SK-N-SH (cell line): ENCODE results near the gene MBP. TPM values are rescaled to one million over a fixed set of nuclear protein-coding genes. Genes with fewer than 3 reads are reported as not detected.
A peak's percentile ranks its signal among the peaks of the same experiment; 100 is the strongest.

Source experiments
- CTCF ChIA-PET: fragments of 300-600, 350-600 bp; formaldehyde crosslinking; extraction: SDS; loops from one replicate; lab custom pipeline; 2021; lab: Yijun Ruan, JAX
- POLR2A ChIA-PET: fragments of 350-600 bp; sonication (Branson Sonifier 250); formaldehyde crosslinking; extraction: SDS; loops from one replicate; lab custom pipeline; 2020; ENCODE audit warnings: antibody characterized with exemption, inconsistent platforms; lab: Yijun Ruan, JAX
- DNase-seq: peaks from one replicate; pipeline ENCODE4 v3.0.0; 2012
- H2AFZ ChIP-seq: fragments of 200-600 bp; sonication (generic); 2 replicates; pipeline ENCODE4 v1.8.1; 2016; ENCODE audit warnings: antibody characterized with exemption, mild to moderate bottlenecking, low read depth
- H3F3A ChIP-seq: fragments of 200-600 bp; sonication (generic); replicated peaks from 2 replicates; pipeline ENCODE3; 2016; ENCODE audit warnings: antibody characterized with exemption, mild to moderate bottlenecking; ENCODE audit not compliant: insufficient read depth
- H3K27ac ChIP-seq, 2 experiments: fragments of 200-500 bp in 1 of 2; fragments of 200-600 bp in 1 of 2; sonication (Bioruptor generic) in 1 of 2; sonication (generic), shearing (Covaris generic) in 1 of 2; 2 replicates each; pipeline versions ENCODE4 v1.5.1 to v1.6.1; 2014 to 2016; ENCODE audit warnings: low read depth in 2 of 2, inconsistent platforms in 1 of 2, low read length in 1 of 2, mild to moderate bottlenecking in 1 of 2, mixed read lengths in 1 of 2
- H3K27me3 ChIP-seq: fragments of 200-600 bp; sonication (generic), shearing (Covaris generic); 2 replicates; pipeline ENCODE4 v1.6.1; 2016; ENCODE audit warnings: mixed run types; ENCODE audit not compliant: insufficient read depth
- H3K36me3 ChIP-seq, 2 experiments: fragments of 200-500 bp in 1 of 2; fragments of 200-600 bp in 1 of 2; sonication (Bioruptor generic) in 1 of 2; sonication (generic) in 1 of 2; replicated peaks in 1 of 2; 2 replicates each; pipeline versions ENCODE3 to v1.5.1; 2014 to 2016; ENCODE audit warnings: low read length in 1 of 2, mild to moderate bottlenecking in 1 of 2; ENCODE audit not compliant: insufficient read depth in 2 of 2, control insufficient read depth in 1 of 2
- H3K4me1 ChIP-seq, 2 experiments: fragments of 200-500 bp in 1 of 2; fragments of 200-600 bp in 1 of 2; sonication (Bioruptor generic) in 1 of 2; sonication (generic), shearing (Covaris generic) in 1 of 2; 2 replicates each; pipeline versions ENCODE4 v1.5.1 to v1.6.1; 2014 to 2016; ENCODE audit warnings: low read depth in 1 of 2, low read length in 1 of 2, mixed run types in 1 of 2; ENCODE audit not compliant: insufficient read depth in 2 of 2, control insufficient read depth in 1 of 2
- H3K4me2 ChIP-seq: fragments of 200-600 bp; sonication (generic), shearing (Covaris generic); 2 replicates; pipeline ENCODE4 v1.6.1; 2017; ENCODE audit warnings: mixed run types
- H3K4me3 ChIP-seq, 2 experiments: fragments of 200-500 bp in 1 of 2; fragments of 200-600 bp in 1 of 2; sonication (Bioruptor generic) in 1 of 2; sonication (generic), shearing (Covaris generic) in 1 of 2; 2 replicates each; pipeline versions ENCODE4 v1.5.1 to v1.8.1; 2014 to 2016; ENCODE audit warnings: low read depth in 2 of 2, inconsistent platforms in 1 of 2, low read length in 1 of 2, mild to moderate bottlenecking in 1 of 2, mixed read lengths in 1 of 2, moderate library complexity in 1 of 2
- H3K79me2 ChIP-seq: fragments of 200-600 bp; sonication (generic); 2 replicates; pipeline ENCODE4 v1.8.1; 2017; ENCODE audit warnings: mild to moderate bottlenecking; ENCODE audit not compliant: insufficient read depth
- H3K9ac ChIP-seq: fragments of 200-600 bp; sonication (generic); 2 replicates; pipeline ENCODE4 v1.6.1; 2017; ENCODE audit warnings: mixed run types
- H3K9me2 ChIP-seq: fragments of 200-600 bp; sonication (generic); 2 replicates; pipeline ENCODE4 v1.6.1; 2017; ENCODE audit warnings: mixed run types
- H3K9me3 ChIP-seq: fragments of 200-600 bp; sonication (generic); 2 replicates; pipeline ENCODE4 v1.6.1; 2017; ENCODE audit warnings: mixed run types, mild to moderate bottlenecking, moderate library complexity
- H4K20me1 ChIP-seq: fragments of 200-600 bp; sonication (generic); 2 replicates; pipeline ENCODE4 v1.6.1; 2017; ENCODE audit warnings: mild to moderate bottlenecking, mixed run types; ENCODE audit not compliant: insufficient read depth
- CTCF ChIP-seq: fragments of 200-600 bp; sonication (generic); IDR thresholded peaks from 2 replicates; pipeline ENCODE4 v1.6.1; 2017; ENCODE audit warnings: antibody characterized with exemption, mild to moderate bottlenecking, moderate library complexity
- ELF1 ChIP-seq: IDR thresholded peaks from 2 replicates; pipeline ENCODE4 v1.4.0; 2012
- FOSL2 ChIP-seq: IDR thresholded peaks from 2 replicates; pipeline ENCODE4 v1.4.0; 2012; ENCODE audit warnings: low read depth, mild to moderate bottlenecking, moderate library complexity, borderline replicate concordance
- GATA2 ChIP-seq: sonication (generic); formaldehyde crosslinking; IDR thresholded peaks from 2 replicates; pipeline ENCODE4 v1.5.0; 2020; ENCODE audit warnings: mild to moderate bottlenecking, missing genetic modification reagents
- NFIC ChIP-seq: IDR thresholded peaks from 2 replicates; pipeline ENCODE4 v1.4.0; 2012; ENCODE audit warnings: borderline replicate concordance
- POLR2AphosphoS5 ChIP-seq: IDR thresholded peaks from 2 replicates; pipeline ENCODE4 v1.6.1; 2012; ENCODE audit warnings: low read depth, low read length
- RAD21 ChIP-seq: IDR thresholded peaks from 2 replicates; pipeline ENCODE4 v1.6.1; 2012; ENCODE audit warnings: mild to moderate bottlenecking, low read length
- SMC3 ChIP-seq: IDR thresholded peaks from 2 replicates; pipeline ENCODE4 v1.6.1; 2012; ENCODE audit warnings: low read depth, low read length, improper control_type of control experiment
- TCF12 ChIP-seq: IDR thresholded peaks from 2 replicates; pipeline ENCODE4 v1.4.0; 2012
- USF2 ChIP-seq: fragments of 150-350 bp; IDR thresholded peaks from 2 replicates; pipeline ENCODE4 v1.6.1; 2017; ENCODE audit warnings: antibody characterized with exemption, low read length, low read depth, borderline replicate concordance
- WGBS: methylation state at CpG from one replicate; pipeline ENCODE4 v1.1.6; 2017; ENCODE audit warnings: low lambda C conversion rate; 5-methylcytosine and 5-hydroxymethylcytosine counted together
- polyA plus RNA-seq, 3 experiments: library from polyadenylated mRNA; depleted of rRNA; stranded (reverse); fragments of >200 nt; gene quantifications; 2 replicates each; pipeline ENCODE4 v1.2.3, GENCODE V29; 2012

The MBP gene
- polyA plus RNA-seq, 1 of the 3 experiments (the other 2 are of a cell fraction): 1.6 TPM

- Histone ChIP-seq H3K27me3 (no peaks in the 10 kb centered on the region), H3K27ac (no peak overlapping the region), H3K36me3 (no peaks in the 10 kb centered on the region), H3K4me2 (peak overlapping the region; percentile 55; the same call in 1 of the 2 replicates), H4K20me1 (no peaks in the 10 kb centered on the region), H3F3A (no peaks in the 10 kb centered on the region), H3K9me3 (no peaks in the 10 kb centered on the region), H3K4me3 (peak overlapping the region in 1 of 2 experiments; percentile 45; a peak in 2 of 4 replicates), H3K4me1 (peaks cover 0 to 11% of the 10 kb centered on the region in 2 experiments; a peak in 1 of 4 replicates), H2AFZ (no peak overlapping the region), H3K9me2 (no peaks in the 10 kb centered on the region), H3K9ac (no peak overlapping the region), H3K79me2 (no peaks in the 10 kb centered on the region)
- ChIA-PET CTCF (interaction anchor here (0.6 to 8.2 kb wide), 58 partner anchors 8 to 1077 kb away, joined by 3 to 191 read pairs (median 4); no protein-coding TSS in a partner anchor), POLR2A (no interaction called here)
- peak; percentile 90 for DNase-seq
- 29% methylated on average over 7 of the region's 15 CpGs for WGBS
- TF ChIP-seq SMC3: peak; percentile 85
- no peak for TF ChIP-seq TCF12
- TF ChIP-seq RAD21: peak; percentile 76
- TF ChIP-seq CTCF: peak; percentile 93
- no peak for TF ChIP-seq FOSL2
These were observed 149.6 kb downstream of the MBP start for GRCh38 chr18:76982841-76983583.

- H2AFZ ChIP-seq: no peak overlapping the region
- H3K4me1 ChIP-seq: peaks cover 0 to 19% of the 10 kb centered on the region in 2 experiments; a peak in 1 of 4 replicates
- 94% methylated on average over 5 of the region's 5 CpGs for WGBS
- H3K9me3 ChIP-seq: no peaks in the 10 kb centered on the region
- DNase-seq: no peak
- no peaks in the 10 kb centered on the region for H3F3A ChIP-seq
- no peaks in the 10 kb centered on the region for H3K9me2 ChIP-seq
- H3K27ac ChIP-seq: no peak overlapping the region
- H4K20me1 ChIP-seq: no peaks in the 10 kb centered on the region
- no peak overlapping the region for H3K4me3 ChIP-seq
- no peaks in the 10 kb centered on the region for H3K27me3 ChIP-seq
- ChIA-PET CTCF (interaction anchor here (0.7 to 8.2 kb wide), 25 partner anchors 10 to 685 kb away, joined by 3 to 191 read pairs (median 5); no protein-coding TSS in a partner anchor), POLR2A (no interaction called here)
- H3K4me2 ChIP-seq: no peak overlapping the region
- H3K79me2 ChIP-seq: no peaks in the 10 kb centered on the region
- H3K9ac ChIP-seq: no peak overlapping the region
- no peaks in the 10 kb centered on the region for H3K36me3 ChIP-seq
- TF ChIP-seq USF2 (no peak), NFIC (no peak), FOSL2 (no peak), GATA2 (no peak), POLR2AphosphoS5 (no peak), ELF1 (no peak)
These were observed 150.5 kb downstream of the MBP start for GRCh38 chr18:76982038-76982437.
